HG02943 (cell line): ENCODE results near the gene RPA1.
"Not testable (repeated sequence)": the region's sequence is repeated elsewhere in the genome, so short reads cannot be mapped to it uniquely, and the experiment has no call there.

Source experiments
- ATAC-seq: cut with Tn5 transposase; IDR thresholded peaks from one replicate; pipeline ENCODE4 v1.9.1; 2021; ENCODE audit warnings: mild to moderate bottlenecking, low read depth, moderate library complexity; ENCODE audit not compliant: unreplicated experiment

RPA1 gene

GRCh38 chr17:1810450-1811103 is 19.2 kb upstream of the RPA1 start:
- ATAC-seq, result no peak

GRCh38 chr17:1813088-1813487 is 16.7 kb upstream of the RPA1 start:
- no peak for ATAC-seq

GRCh38 chr17:1820528-1821252 is 9.1 kb upstream of the RPA1 start:
- no peak for ATAC-seq

GRCh38 chr17:1829216-1829591 is 601 bp upstream of the RPA1 start:
- peak; percentile 7 for ATAC-seq

- ATAC-seq, result no peak
Observed at GRCh38 chr17:1830288-1830687, 483 bp downstream of the RPA1 start.

- no peak for ATAC-seq
Observed at GRCh38 chr17:1834380-1835149, 4.8 kb downstream of the RPA1 start.

GRCh38 chr17:1839516-1839915 is 9.7 kb downstream of the RPA1 start:
- ATAC-seq, result no peak

- no peak for ATAC-seq
Observed at GRCh38 chr17:1843947-1844346, 14.1 kb downstream of the RPA1 start.

GRCh38 chr17:1847191-1847590 is 17.4 kb downstream of the RPA1 start:
- ATAC-seq, result no peak

GRCh38 chr17:1852327-1852726 is 22.5 kb downstream of the RPA1 start:
- ATAC-seq, result no peak

- no peak for ATAC-seq
Observed at GRCh38 chr17:1853698-1854097, 23.9 kb downstream of the RPA1 start.

GRCh38 chr17:1856462-1856861 is 26.7 kb downstream of the RPA1 start:
- ATAC-seq, result not testable (repeated sequence)

- no peak for ATAC-seq
Observed at GRCh38 chr17:1860978-1861377, 31.2 kb downstream of the RPA1 start.

- ATAC-seq, result no peak
Observed at GRCh38 chr17:1861391-1862010, 31.7 kb downstream of the RPA1 start.

- no peak for ATAC-seq
Observed at GRCh38 chr17:1865252-1866037, 35.6 kb downstream of the RPA1 start.

- ATAC-seq, result no peak
Observed at GRCh38 chr17:1867307-1867706, 37.5 kb downstream of the RPA1 start.

- ATAC-seq, result no peak
Observed at GRCh38 chr17:1868090-1868489, 38.3 kb downstream of the RPA1 start.

- no peak for ATAC-seq
Observed at GRCh38 chr17:1870592-1870991, 40.8 kb downstream of the RPA1 start.

GRCh38 chr17:1871756-1872155 is 42.0 kb downstream of the RPA1 start:
- no peak for ATAC-seq

GRCh38 chr17:1872254-1872653 is 42.4 kb downstream of the RPA1 start:
- ATAC-seq, result no peak
